Heart left ventricle (tissue), 16 donors: Measurements from ENCODE around the gene TTC38. TPM values are rescaled to one million over a fixed set of nuclear protein-coding genes. Genes with fewer than 3 reads are reported as not detected.

Experiments
- ATAC-seq, 4 donors: fragments of 200-7000 bp; cut with Tn5 transposase; one replicate each; pipeline ENCODE4 v1.9.1; 2020 to 2022; ENCODE audit warnings: moderate library complexity in 4 of 4, mild to moderate bottlenecking in 3 of 4, moderate number of reproducible peaks in 1 of 4
- DNase-seq, 5 donors: peaks; one replicate each; pipeline ENCODE4 v3.0.0-alpha.2; 2020
- H3K27ac ChIP-seq, 12 donors: fragments of 200-600 bp; sonication (generic) in 4 of 12; one replicate each; pipeline versions ENCODE4 v1.5.0 to v1.8.0; 2016 to 2022; ENCODE audit warnings: mild to moderate bottlenecking in 2 of 12
- H3K27me3 ChIP-seq, 9 donors: fragments of 200-600 bp; sonication (generic) in 2 of 9; one replicate each; pipeline versions ENCODE4 v1.5.1 to v1.8.0; 2016 to 2022; ENCODE audit warnings: mild to moderate bottlenecking in 3 of 9
- H3K36me3 ChIP-seq, 9 donors: fragments of 200-600 bp; sonication (generic) in 2 of 9; one replicate each; pipeline versions ENCODE4 v1.5.0 to v1.8.0; 2018 to 2022; ENCODE audit warnings: mild to moderate bottlenecking in 2 of 9
- H3K4me1 ChIP-seq, 12 donors: fragments of 200-600 bp; sonication (generic) in 4 of 12; one replicate each; pipeline versions ENCODE4 v1.5.0 to v1.8.0; 2016 to 2022; ENCODE audit warnings: mild to moderate bottlenecking in 3 of 12
- H3K4me3 ChIP-seq, 12 donors: fragments of 200-600 bp; sonication (generic) in 4 of 12; one replicate each; pipeline versions ENCODE4 v1.5.0 to v1.8.0; 2017 to 2022; ENCODE audit warnings: mild to moderate bottlenecking in 9 of 12, moderate library complexity in 4 of 12
- H3K9me3 ChIP-seq, 12 donors: fragments of 200-600 bp; sonication (generic) in 4 of 12; one replicate each; pipeline versions ENCODE4 v1.5.0 to v1.8.0; 2016 to 2022; ENCODE audit warnings: mild to moderate bottlenecking in 1 of 12
- POLR2A ChIP-seq, 2 donors: fragments of 450-650 bp; IDR thresholded peaks; one replicate each; pipeline ENCODE4 v1.6.1; 2017; ENCODE audit warnings: antibody characterized with exemption in 2 of 2, mild to moderate bottlenecking in 2 of 2, moderate library complexity in 2 of 2
- WGBS, 4 donors: extraction: QIAGEN DNeasy Blood & Tissue Kit in 2 of 4; methylation state at CpG; one replicate each; pipeline versions ENCODE4 v1.1.5 to v1.1.7; 2013 to 2018; 5-methylcytosine and 5-hydroxymethylcytosine counted together
- intact Hi-C, 10 donors: fragments of 100-400 bp; cut with DNase I; formaldehyde crosslinking; loops; one replicate each; pipeline versions ENCODE4 v1.11.1 to v1.14.2; 2022
- polyA plus RNA-seq, 2 donors: library from polyadenylated mRNA; stranded (reverse); fragments of 200-250 nt; gene quantifications; one replicate each; pipeline ENCODE4 v1.2.3, GENCODE V29; 2013
- total RNA-seq, 9 donors: library from RNA; depleted of rRNA in 2 of 9; stranded (reverse); fragments of >200 nt in 2 of 9; fragmentation: NEBNext Ultra II Directional in 3 of 9; extraction: Animal tissue kit (Norgen Biotek cat#: 25700) in 3 of 9; gene quantifications; one replicate each; pipeline versions ENCODE4 v1.1.0 to v1.2.4, GENCODE V29; 2016 to 2023
- TF ChIP-seq, protein P1 (sequence below), 12 donors: fragments of 200-600 bp; sonication (generic) in 4 of 12; IDR thresholded peaks; one replicate each; pipeline versions ENCODE4 v1.5.0 to v1.8.0; 2018 to 2022; ENCODE audit warnings: antibody characterized with exemption in 12 of 12, mild to moderate bottlenecking in 5 of 12
- donor health status: ischemic (EF 13 %, LVEDD 7.1; RV severe dilation, severe dysfunction).
- donor health status: healthy with polysubstance abuse.
- donor health status: DM: no; HTN: yes; CAD: no.
- donor health status: DM: no; HTN: no; CAD: no.
- donor health status: ischemic (EF 25% LVEDD 6.9; RV normal size, moderate dysfunction).
- donor health status: ischemic (EF 25% LVEDD 5.7; RV mildly dilated, moderate dysfunction).
- donor health status: healthy.
- donor health status: DM: yes; HTN: yes; CAD: no.
- donor health status: ischemic (EF 35%, LVEDD 5.7; RV mildly dilated, moderate dysfunction).
- donor health status: nonischemic (EF 11% LVEDD 7.7; RV severe dilation, severe dysfunction).
- donor health status: DM: yes; HTN: yes; CAD: no.
- donor health status: PGD.
- donor health status: ischemic (EF 29% LVEDD 5.4; RV normal size, mild dysfunction).
- donor health status: nonischemic (EF 23%, LVEDD 6.1; RV moderate dilation, normal function).

The TTC38 gene
- total and polyA plus RNA-seq, 11 donors, result 15.5 to 72.4 (median 25.3) TPM

GRCh38 chr22:46288846-46289243 is 21.0 kb downstream of the TTC38 start:
- TF ChIP-seq, protein P1, sequence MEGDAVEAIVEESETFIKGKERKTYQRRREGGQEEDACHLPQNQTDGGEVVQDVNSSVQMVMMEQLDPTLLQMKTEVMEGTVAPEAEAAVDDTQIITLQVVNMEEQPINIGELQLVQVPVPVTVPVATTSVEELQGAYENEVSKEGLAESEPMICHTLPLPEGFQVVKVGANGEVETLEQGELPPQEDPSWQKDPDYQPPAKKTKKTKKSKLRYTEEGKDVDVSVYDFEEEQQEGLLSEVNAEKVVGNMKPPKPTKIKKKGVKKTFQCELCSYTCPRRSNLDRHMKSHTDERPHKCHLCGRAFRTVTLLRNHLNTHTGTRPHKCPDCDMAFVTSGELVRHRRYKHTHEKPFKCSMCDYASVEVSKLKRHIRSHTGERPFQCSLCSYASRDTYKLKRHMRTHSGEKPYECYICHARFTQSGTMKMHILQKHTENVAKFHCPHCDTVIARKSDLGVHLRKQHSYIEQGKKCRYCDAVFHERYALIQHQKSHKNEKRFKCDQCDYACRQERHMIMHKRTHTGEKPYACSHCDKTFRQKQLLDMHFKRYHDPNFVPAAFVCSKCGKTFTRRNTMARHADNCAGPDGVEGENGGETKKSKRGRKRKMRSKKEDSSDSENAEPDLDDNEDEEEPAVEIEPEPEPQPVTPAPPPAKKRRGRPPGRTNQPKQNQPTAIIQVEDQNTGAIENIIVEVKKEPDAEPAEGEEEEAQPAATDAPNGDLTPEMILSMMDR (IDR thresholded peaks at IDR 0.05), result no peak
- no peak for TF ChIP-seq POLR2A (IDR thresholded peaks at IDR 0.05)
- WGBS, 4 donors, result 40 to 90% (median 86%) methylated on average over 1 to 7 of the region's 7 CpGs
- peaks cover 0 to 7% (median 0%) of the 10 kb centered on the region in 12 donors for H3K9me3 ChIP-seq
- intact Hi-C loops, result no loop called here
- ATAC-seq, result no peak
- peak overlapping the region in 1 of 12 donors; percentile 49 for H3K4me3 ChIP-seq
- peaks cover 0 to 43% (median 18%) of the 10 kb centered on the region in 12 donors for H3K4me1 ChIP-seq
- no peaks in the 10 kb centered on the region for H3K27me3 ChIP-seq
- peaks cover 0 to 70% (median 54%) of the 10 kb centered on the region in 9 donors for H3K36me3 ChIP-seq
- DNase-seq, result no peak
- peak overlapping the region in 10 of 12 donors; percentile 41 to 86 (median 78) for H3K27ac ChIP-seq

GRCh38 chr22:46289244-46289891 is 21.6 kb downstream of the TTC38 start:
- ATAC-seq (peak in 2 of 4 donors; percentile 15 to 38), DNase-seq (peak in 1 of 5 donors; percentile 66)
- peaks cover 0 to 43% (median 18%) of the 10 kb centered on the region in 12 donors for H3K4me1 ChIP-seq
- WGBS, 4 donors, result 79 to 86% (median 80%) methylated on average over 27 to 33 of the region's 33 CpGs
- peaks cover 0 to 7% (median 0%) of the 10 kb centered on the region in 12 donors for H3K9me3 ChIP-seq
- TF ChIP-seq, protein P1 (IDR thresholded peaks at IDR 0.05), result no peak
- TF ChIP-seq POLR2A (IDR thresholded peaks at IDR 0.05), result no peak
- H3K27me3 ChIP-seq, result no peaks in the 10 kb centered on the region
- H3K27ac ChIP-seq, result peak overlapping the region in 9 of 12 donors; percentile 3 to 86 (median 78)
- intact Hi-C loops, result no loop called here
- H3K36me3 ChIP-seq, result peaks cover 0 to 66% (median 48%) of the 10 kb centered on the region in 9 donors
- H3K4me3 ChIP-seq, result no peak overlapping the region

- DNase-seq (peak in 4 of 5 donors; percentile 49 to 82 (median 66)), ATAC-seq (peak; percentile 56 to 77 (median 64))
- TF ChIP-seq, protein P1 (IDR thresholded peaks at IDR 0.05), result no peak
- TF ChIP-seq POLR2A (IDR thresholded peaks at IDR 0.05), result no peak
- Histone ChIP-seq H3K9me3 (peaks cover 0 to 7% (median 0%) of the 10 kb centered on the region in 12 donors), H3K36me3 (peaks cover 0 to 57% (median 39%) of the 10 kb centered on the region in 9 donors), H3K4me1 (peaks cover 0 to 43% (median 18%) of the 10 kb centered on the region in 12 donors), H3K27me3 (no peaks in the 10 kb centered on the region), H3K27ac (peak overlapping the region in 11 of 12 donors; percentile 0 to 86 (median 69)), H3K4me3 (no peak overlapping the region)
- intact Hi-C loops, result loop anchor here in 1 of 10 donors (5.0 kb wide), 1 partner anchor 148 kb away; no protein-coding TSS in a partner anchor
- WGBS, 4 donors, result 73 to 85% (median 77%) methylated on average over 17 of the region's 17 CpGs
These were observed 22.5 kb downstream of the TTC38 start for GRCh38 chr22:46290121-46290842.
